Astrocyte (in vitro differentiated cells and primary cell): ENCODE data around the gene IFI16. TPM values are rescaled to one million over a fixed set of nuclear protein-coding genes. Genes with fewer than 3 reads are reported as not detected.
"Not testable (repeated sequence)": the region's sequence is repeated elsewhere in the genome, so short reads cannot be mapped to it uniquely, and the experiment has no call there.

Source experiments
- DNase-seq: peaks from one replicate; pipeline ENCODE4 v3.0.0-alpha.2; 2010; ENCODE audit warnings: low read depth
- FAIRE-seq: peaks from 2 replicates; lab custom pipeline; 2011; peaks lifted over from hg19 to GRCh38; lab: Jason Lieb, UNC
- H2AFZ ChIP-seq: 2 replicates; pipeline ENCODE4 v1.6.0; 2012; ENCODE audit warnings: low read depth, low read length, inconsistent platforms
- H3K27ac ChIP-seq: 2 replicates; pipeline ENCODE4 v1.5.1; 2011; ENCODE audit warnings: low read depth, low read length, inconsistent platforms
- H3K27me3 ChIP-seq: 2 replicates; pipeline ENCODE4 v1.6.0; 2011; ENCODE audit warnings: low read length, inconsistent platforms; ENCODE audit not compliant: insufficient read depth
- H3K36me3 ChIP-seq: 2 replicates; pipeline ENCODE4 v1.5.1; 2011; ENCODE audit warnings: low read length, inconsistent platforms; ENCODE audit not compliant: insufficient read depth
- H3K4me1 ChIP-seq: 2 replicates; pipeline ENCODE4 v1.5.1; 2011; ENCODE audit warnings: low read length, inconsistent platforms; ENCODE audit not compliant: insufficient read depth
- H3K4me2 ChIP-seq: 2 replicates; pipeline ENCODE4 v1.6.0; 2012; ENCODE audit warnings: low read length, inconsistent platforms
- H3K4me3 ChIP-seq: 2 replicates; pipeline ENCODE4 v1.5.1; 2011; ENCODE audit warnings: low read depth, mild to moderate bottlenecking, low read length, inconsistent platforms; ENCODE audit not compliant: insufficient read depth
- H3K79me2 ChIP-seq: 2 replicates; pipeline ENCODE4 v1.6.0; 2012; ENCODE audit warnings: mild to moderate bottlenecking, low read length, inconsistent platforms; ENCODE audit not compliant: insufficient read depth
- H3K9ac ChIP-seq: 2 replicates; pipeline ENCODE4 v1.6.0; 2012; ENCODE audit warnings: mild to moderate bottlenecking, low read length, inconsistent platforms
- H3K9me3 ChIP-seq: 2 replicates; pipeline ENCODE4 v1.5.1; 2012; ENCODE audit warnings: low read depth, mild to moderate bottlenecking, low read length, inconsistent platforms; ENCODE audit not compliant: insufficient read depth
- H4K20me1 ChIP-seq: 2 replicates; pipeline ENCODE4 v1.6.0; 2012; ENCODE audit warnings: low read length, inconsistent platforms; ENCODE audit not compliant: insufficient read depth
- H3K27ac Mint-ChIP-seq: one replicate; pipeline ENCODE4 v1.8.0; 2021; ENCODE audit warnings: mild to moderate bottlenecking, mixed read lengths; ENCODE audit not compliant: unreplicated experiment
- H3K27me3 Mint-ChIP-seq: one replicate; pipeline ENCODE4 v1.8.0; 2021; ENCODE audit warnings: low read depth, mixed read lengths; ENCODE audit not compliant: unreplicated experiment
- H3K36me3 Mint-ChIP-seq: one replicate; pipeline ENCODE4 v1.8.0; 2021; ENCODE audit warnings: low read depth, mixed read lengths; ENCODE audit not compliant: unreplicated experiment
- H3K4me1 Mint-ChIP-seq: one replicate; pipeline ENCODE4 v1.8.0; 2021; ENCODE audit warnings: low read depth, mixed read lengths; ENCODE audit not compliant: unreplicated experiment
- H3K4me3 Mint-ChIP-seq: one replicate; pipeline ENCODE4 v1.8.0; 2021; ENCODE audit warnings: mild to moderate bottlenecking, moderate library complexity, mixed read lengths; ENCODE audit not compliant: unreplicated experiment
- H3K9me3 Mint-ChIP-seq: one replicate; pipeline ENCODE4 v1.8.0; 2021; ENCODE audit warnings: mild to moderate bottlenecking, mixed read lengths; ENCODE audit not compliant: unreplicated experiment
- CTCF ChIP-seq: IDR thresholded peaks from 2 replicates; pipeline ENCODE4 v1.5.1; 2011; ENCODE audit warnings: low read depth, mild to moderate bottlenecking, inconsistent platforms, low read length, moderate library complexity; ENCODE audit not compliant: insufficient read depth
- EZH2 ChIP-seq: IDR thresholded peaks from 2 replicates; pipeline ENCODE4 v1.6.1; 2012; ENCODE audit warnings: mild to moderate bottlenecking, low read length, inconsistent platforms; ENCODE audit not compliant: insufficient read depth
- total RNA-seq: library from RNA; stranded (reverse); gene quantifications from 2 replicates; pipeline ENCODE4 v1.2.1, GENCODE V29; 2021

Gene IFI16
- total RNA-seq, 1 donor from 2014 or later, result 109 TPM

- Mint-ChIP-seq H3K9me3 (peaks cover under 1% of the 10 kb centered on the region), H3K4me3 (peak overlapping the region; percentile 94), H3K27me3 (no peaks in the 10 kb centered on the region), H3K36me3 (peaks cover 12% of the 10 kb centered on the region), H3K4me1 (peaks cover 22% of the 10 kb centered on the region), H3K27ac (peak overlapping the region; percentile 96)
- TF ChIP-seq CTCF (no peak), EZH2 (no peak)
- Histone ChIP-seq H3K36me3 (no peaks in the 10 kb centered on the region), H3K4me1 (peaks cover 17% of the 10 kb centered on the region), H3K27me3 (no peaks in the 10 kb centered on the region), H3K9ac (peak overlapping the region; percentile 91), H3K79me2 (peaks cover 45% of the 10 kb centered on the region), H3K27ac (peak overlapping the region; percentile 91), H3K4me3 (peak overlapping the region; percentile 79), H3K4me2 (peak overlapping the region; percentile 85), H4K20me1 (no peaks in the 10 kb centered on the region), H2AFZ (no peak overlapping the region), H3K9me3 (no peaks in the 10 kb centered on the region)
- DNase-seq (no peak), FAIRE-seq (no peak)
These were observed 684 bp downstream of the IFI16 start for GRCh38 chr1:159010391-159010790.

DNA sequence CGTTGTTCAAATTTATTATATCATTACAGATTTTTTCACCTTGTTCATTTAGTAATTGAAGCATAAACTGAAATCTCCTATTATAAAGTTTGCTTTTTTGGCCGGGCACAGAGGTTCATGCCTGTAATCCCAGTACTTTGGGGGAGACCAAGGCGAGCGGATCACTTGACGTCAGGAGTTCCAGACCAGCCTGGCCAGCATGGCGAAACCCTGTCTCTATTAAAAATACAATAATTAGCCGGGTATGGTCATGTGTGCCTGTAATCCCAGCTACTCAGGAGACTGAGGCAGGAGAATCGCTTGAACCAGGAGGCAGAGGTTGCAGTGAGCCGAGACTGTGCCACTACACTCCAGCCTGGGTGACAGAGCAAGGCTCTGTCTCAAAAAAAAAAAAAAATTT lies 1.3 kb downstream of the IFI16 start:
- H3K4me2 ChIP-seq, result peak overlapping the region; percentile 85
- not testable (repeated sequence) for H3K36me3 ChIP-seq, H3K9me3 ChIP-seq, H3K9me3 Mint-ChIP-seq, H4K20me1 ChIP-seq, H2AFZ ChIP-seq, FAIRE-seq, DNase-seq, H3K27me3 Mint-ChIP-seq, H3K27me3 ChIP-seq
- H3K9ac ChIP-seq, result peak overlapping the region; percentile 91
- Mint-ChIP-seq H3K4me3 (peak overlapping the region; percentile 94), H3K27ac (peak overlapping the region; percentile 96), H3K4me1 (peaks cover 26% of the 10 kb centered on the region), H3K36me3 (peaks cover 17% of the 10 kb centered on the region)
- H3K4me3 ChIP-seq, result peak overlapping the region; percentile 79
- peak overlapping the region; percentile 91 for H3K27ac ChIP-seq
- H3K79me2 ChIP-seq, result peaks cover 45% of the 10 kb centered on the region
- peaks cover 22% of the 10 kb centered on the region for H3K4me1 ChIP-seq

DNA sequence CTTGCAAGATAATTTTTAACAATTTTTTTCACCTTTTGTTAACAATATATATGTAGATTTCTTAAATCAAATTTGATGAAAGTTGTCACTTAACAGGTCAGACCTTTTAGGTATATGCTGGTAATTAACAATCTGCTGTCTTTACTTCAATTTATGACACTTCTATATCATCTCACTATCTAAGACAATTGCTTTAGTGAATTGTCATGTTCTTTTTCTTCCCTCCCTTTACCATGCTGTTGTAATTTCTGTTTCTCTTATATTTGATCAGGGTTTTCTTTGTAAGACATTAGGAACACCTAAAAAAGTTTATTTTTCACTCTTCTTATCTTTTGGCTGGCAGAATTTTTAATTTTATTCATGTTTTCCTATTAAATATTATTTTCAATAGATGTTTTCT lies 2.0 kb downstream of the IFI16 start:
- Histone ChIP-seq H3K9me3 (no peaks in the 10 kb centered on the region), H3K27me3 (no peaks in the 10 kb centered on the region), H3K36me3 (peaks cover 3% of the 10 kb centered on the region), H4K20me1 (no peaks in the 10 kb centered on the region), H3K9ac (peak overlapping the region; percentile 48), H2AFZ (no peak overlapping the region), H3K27ac (no peak overlapping the region), H3K4me1 (peaks cover 22% of the 10 kb centered on the region), H3K4me2 (peak overlapping the region; percentile 85), H3K79me2 (peaks cover 45% of the 10 kb centered on the region), H3K4me3 (no peak overlapping the region)
- Mint-ChIP-seq H3K4me1 (peaks cover 26% of the 10 kb centered on the region), H3K36me3 (peaks cover 22% of the 10 kb centered on the region), H3K4me3 (peak overlapping the region; percentile 84), H3K27ac (no peak overlapping the region), H3K9me3 (peaks cover 1% of the 10 kb centered on the region), H3K27me3 (no peaks in the 10 kb centered on the region)
- no peak for TF ChIP-seq EZH2
- no peak for TF ChIP-seq CTCF
- DNase-seq (no peak), FAIRE-seq (no peak)
